HepG2 (cell line): ENCODE results near the gene TAF6L. TPM values are rescaled to one million over a fixed set of nuclear protein-coding genes. Genes with fewer than 3 reads are reported as not detected.

Experiments
- ATAC-seq: fragments of 200-7000 bp; cut with Tn5 transposase; 3 replicates; pipeline ENCODE4 v1.9.1; 2020; ENCODE audit warnings: mild to moderate bottlenecking, moderate library complexity
- BruUV-seq: library from RNA; stranded (reverse); fragments of 400-500 nt; replicated peaks from 2 replicates; lab custom pipeline; 2021; lab: Mats Ljungman, UMichigan
- CTCF ChIA-PET: fragments of 300-600 bp; formaldehyde crosslinking; extraction: SDS; loops from one replicate; lab custom pipeline; 2021; ENCODE audit warnings: low total read pairs, inconsistent platforms, low intra/inter-chr PET ratio; lab: Yijun Ruan, JAX
- POLR2A ChIA-PET: fragments of 350-600 bp; sonication (Branson Sonifier 250); formaldehyde crosslinking; loops from one replicate; lab custom pipeline; 2020; ENCODE audit warnings: antibody characterized with exemption, inconsistent platforms; lab: Yijun Ruan, JAX
- DNase-seq: peaks from one replicate; pipeline ENCODE4 v3.0.0-alpha.2; 2015; ENCODE audit warnings: low spot score
- FAIRE-seq: peaks from 3 replicates; lab custom pipeline; 2011; peaks lifted over from hg19 to GRCh38; lab: Jason Lieb, UNC
- H2AFZ ChIP-seq: one replicate; pipeline ENCODE4 v1.6.1; 2011; ENCODE audit warnings: low read length, inconsistent platforms
- H3K27ac ChIP-seq: fragments of 300-600 bp; 3 replicates; pipeline ENCODE4 v1.8.0; 2011; ENCODE audit warnings: mixed run types, mild to moderate bottlenecking, mixed read lengths, low read length, inconsistent platforms; ENCODE audit not compliant: insufficient read depth; ENCODE audit errors: extremely low read length
- H3K27me3 ChIP-seq, 2 experiments: fragments of 200-600 bp in 1 of 2; 2 replicates in 1 of 2; 3 replicates in 1 of 2; pipeline versions ENCODE4 v1.6.0 to v1.8.0; 2011; ENCODE audit warnings: low read length in 2 of 2, mild to moderate bottlenecking in 2 of 2, moderate library complexity in 2 of 2, inconsistent platforms in 1 of 2; ENCODE audit not compliant: insufficient read depth in 2 of 2, control insufficient read depth in 1 of 2
- H3K36me3 ChIP-seq, 2 experiments: fragments of 200-600 bp in 1 of 2; replicated peaks in 1 of 2; 2 replicates in 1 of 2; 3 replicates in 1 of 2; pipeline versions ENCODE4 v1.5.1 to v1.8.0; 2011; ENCODE audit warnings: low read length in 2 of 2, inconsistent platforms in 1 of 2; ENCODE audit not compliant: insufficient read depth in 2 of 2, control insufficient read depth in 1 of 2
- H3K4me1 ChIP-seq: 2 replicates; pipeline ENCODE4 v1.5.1; 2012; ENCODE audit warnings: low read length, inconsistent platforms; ENCODE audit not compliant: insufficient read depth
- H3K4me2 ChIP-seq: 2 replicates; pipeline ENCODE4 v1.6.0; 2011; ENCODE audit warnings: low read depth, low read length, inconsistent platforms
- H3K4me3 ChIP-seq, 3 experiments: fragments of 200-600 bp in 1 of 3; sonication (generic), shearing (Covaris generic) in 1 of 3; replicated peaks in 1 of 3; 2 replicates each; pipeline ENCODE4 v1.5.1; 2011 to 2016; ENCODE audit warnings: low read length in 3 of 3, inconsistent platforms in 2 of 3, low read depth in 2 of 3, mild to moderate bottlenecking in 2 of 3, control low read depth in 1 of 3, mixed read lengths in 1 of 3; ENCODE audit not compliant: insufficient read depth in 1 of 3
- H3K79me2 ChIP-seq: one replicate; pipeline ENCODE4 v1.6.1; 2011; ENCODE audit warnings: low read length, inconsistent platforms; ENCODE audit not compliant: insufficient read depth
- H3K9ac ChIP-seq: 2 replicates; pipeline ENCODE4 v1.6.0; 2011; ENCODE audit warnings: mild to moderate bottlenecking, low read depth, low read length, inconsistent platforms; ENCODE audit not compliant: insufficient read depth
- H3K9me3 ChIP-seq: 2 replicates; pipeline ENCODE4 v1.5.1; 2012; ENCODE audit warnings: mild to moderate bottlenecking, low read length
- H4K20me1 ChIP-seq: 2 replicates; pipeline ENCODE4 v1.6.0; 2011; ENCODE audit warnings: inconsistent platforms, mild to moderate bottlenecking, low read length, moderate library complexity; ENCODE audit not compliant: insufficient read depth
- GABPB1 ChIP-seq: IDR thresholded peaks from 2 replicates; pipeline ENCODE4 v1.6.1; 2016; ENCODE audit warnings: mild to moderate bottlenecking, missing genetic modification reagents, moderate library complexity, missing compliant biosample characterization
- GLI4 ChIP-seq: sonication (generic); formaldehyde crosslinking; IDR thresholded peaks from 2 replicates; pipeline ENCODE4 v1.5.1; 2020; ENCODE audit warnings: missing genetic modification reagents, mild to moderate bottlenecking, moderate library complexity, borderline replicate concordance
- HMGXB3 ChIP-seq: sonication (generic); formaldehyde crosslinking; IDR thresholded peaks from 2 replicates; pipeline ENCODE4 v1.4.0; 2020; ENCODE audit warnings: missing genetic modification reagents, borderline replicate concordance
- HMGXB4 ChIP-seq, 2 experiments: sonication (generic) in 1 of 2; formaldehyde crosslinking in 1 of 2; IDR thresholded peaks; 2 replicates each; pipeline versions ENCODE4 v1.4.0 to v1.6.1; 2018 to 2020; ENCODE audit warnings: missing genetic modification reagents in 2 of 2, borderline replicate concordance in 1 of 2, low read depth in 1 of 2, mild to moderate bottlenecking in 1 of 2, missing biosample characterization in 1 of 2
- HOXD1 ChIP-seq: sonication (generic); formaldehyde crosslinking; IDR thresholded peaks from 2 replicates; pipeline ENCODE4 v1.5.0; 2020; ENCODE audit warnings: missing genetic modification reagents
- MLLT10 ChIP-seq: sonication (generic); formaldehyde crosslinking; IDR thresholded peaks from 2 replicates; pipeline ENCODE4 v1.4.0; 2020; ENCODE audit warnings: missing genetic modification reagents
- ZBTB2 ChIP-seq: sonication (generic); formaldehyde crosslinking; IDR thresholded peaks from 2 replicates; pipeline ENCODE4 v1.8.0; 2022; ENCODE audit warnings: low read depth, missing genetic modification reagents
- ZBTB7A ChIP-seq: sonication (generic); formaldehyde crosslinking; IDR thresholded peaks from 2 replicates; pipeline ENCODE4 v1.8.0; 2022; ENCODE audit warnings: mild to moderate bottlenecking, missing genetic modification reagents
- ZNF121 ChIP-seq: sonication (generic); formaldehyde crosslinking; IDR thresholded peaks from 2 replicates; pipeline ENCODE4 v1.5.0; 2020; ENCODE audit warnings: mild to moderate bottlenecking, missing genetic modification reagents
- ZNF605 ChIP-seq: sonication (generic); formaldehyde crosslinking; IDR thresholded peaks from 2 replicates; pipeline ENCODE4 v1.8.0; 2022; ENCODE audit warnings: mild to moderate bottlenecking, missing genetic modification reagents
- ZNF7 ChIP-seq: IDR thresholded peaks from 2 replicates; pipeline ENCODE4 v1.6.1; 2016; ENCODE audit warnings: missing biosample characterization, missing genetic modification reagents
- ZNF777 ChIP-seq: sonication (generic); formaldehyde crosslinking; IDR thresholded peaks from 2 replicates; pipeline ENCODE4 v1.4.0; 2020; ENCODE audit warnings: missing genetic modification reagents
- ZNF878 ChIP-seq: sonication (generic); formaldehyde crosslinking; IDR thresholded peaks from 2 replicates; pipeline ENCODE4 v1.8.1; 2023; ENCODE audit warnings: mild to moderate bottlenecking, missing genetic modification reagents, moderate library complexity
- ZNF883 ChIP-seq: sonication (generic); formaldehyde crosslinking; IDR thresholded peaks from 2 replicates; pipeline ENCODE4 v1.5.1; 2020; ENCODE audit warnings: mild to moderate bottlenecking, missing genetic modification reagents; ENCODE audit errors: not compliant biosample characterization
- WGBS: methylation state at CpG from one replicate; pipeline ENCODE4 v1.1.6; 2017; ENCODE audit warnings: low lambda C conversion rate; 5-methylcytosine and 5-hydroxymethylcytosine counted together
- in situ Hi-C: cut with HindIII; loops from 2 replicates; pipeline ENCODE4 v1.10.0; 2017; ENCODE audit warnings: low pct_unique_long_range_greater_than_20kb; ENCODE audit not compliant: extremely low pct_ligation_motif_present
- intact Hi-C: fragments of 100-400 bp; cut with micrococcal nuclease; formaldehyde crosslinking; loops from one replicate; pipeline ENCODE4 v1.10.0; 2022; ENCODE audit not compliant: unreplicated experiment
- polyA plus RNA-seq, 8 experiments: library from polyadenylated mRNA; depleted of rRNA in 3 of 8; stranded (reverse) in 7 of 8; unstranded in 1 of 8; fragments of >200 nt; fragmentation: Illumina TruSeq in 4 of 8; extraction: Trizol in 4 of 8; gene quantifications; 2 replicates each; pipeline versions ENCODE4 v1.2.1 to v1.2.3, GENCODE V29; 2011 to 2016; ENCODE audit warnings: low read depth in 4 of 8, missing spikeins in 1 of 8, mixed read lengths in 1 of 8; ENCODE audit not compliant: insufficient read depth in 1 of 8
- total RNA-seq, 5 experiments: library from RNA; depleted of rRNA; stranded (reverse); fragments of >200 nt; fragmentation: Illumina TruSeq; extraction: Trizol; gene quantifications; 2 replicates each; pipeline ENCODE4 v1.2.3, GENCODE V29; 2016; ENCODE audit warnings: low read depth in 1 of 5

TAF6L gene
- total and polyA plus RNA-seq, 2 of the 13 experiments (the other 11 are each of a cell fraction or from before 2014, with no cell fraction given): 12.6 to 19.4 TPM

- peak; percentile 25; the same call in 1 of the 2 replicates for TF ChIP-seq HMGXB3
- peak; percentile 50; the same call in 1 of the 2 replicates for TF ChIP-seq HOXD1 (CRISPR knock-in tag)
- TF ChIP-seq GABPB1 (CRISPR knock-in tag): 0 out of 2 replicates have a peak, but pooled peaks have one; percentile 30
- 0 out of 2 replicates have a peak, but pooled peaks have one; percentile 32 for TF ChIP-seq MLLT10 (CRISPR knock-in tag)
Observed at GRCh38 chr11:62726156-62726914, 44.9 kb upstream of the TAF6L start (continued).

- Histone ChIP-seq H2AFZ (no peak overlapping the region), H3K27ac (peak overlapping the region; percentile 99), H3K9ac (peak overlapping the region; percentile 95), H3K36me3 (peaks cover 2 to 29% of the 10 kb centered on the region in 2 experiments), H3K27me3 (peaks cover 0 to 3% of the 10 kb centered on the region in 2 experiments; a peak in 1 of 5 replicates), H4K20me1 (peaks cover 30% of the 10 kb centered on the region), H3K9me3 (no peaks in the 10 kb centered on the region), H3K4me3 (peak overlapping the region; percentile 85 to 94 (median 91)), H3K4me2 (peak overlapping the region; percentile 85), H3K4me1 (peaks cover 49% of the 10 kb centered on the region), H3K79me2 (peaks cover 68% of the 10 kb centered on the region)
- ChIA-PET CTCF (no interaction called here), POLR2A (interaction anchor here (0.6 to 5.7 kb wide), 36 partner anchors 11 to 324 kb away, joined by 3 to 129 read pairs (median 10); partner anchors contain the start of genes AHNAK, B3GAT3, BSCL2 and C11orf98)
- in situ Hi-C loops (no loop called here), intact Hi-C loops (loop anchor here (5.0 kb wide), 1 partner anchor 115 kb away; no protein-coding TSS in a partner anchor)
- under 1% methylated on average over 23 of the region's 37 CpGs for WGBS
- no TSS peak for BruUV-seq
- FAIRE-seq (no peak), ATAC-seq (no peak), DNase-seq (no peak)
- no peak for TF ChIP-seq ZBTB2
- peak; percentile 12 for TF ChIP-seq ZNF883
- TF ChIP-seq GLI4: peak; percentile 25; the same call in 1 of the 2 replicates
- TF ChIP-seq ZNF605 (CRISPR knock-in tag): no peak
- TF ChIP-seq HMGXB4 (CRISPR knock-in tag; IDR thresholded peaks at IDR 0.05; ENCODE audit: borderline replicate concordance in 1 of 2, low read depth in 1 of 2): no peak
- TF ChIP-seq ZNF878 (CRISPR knock-in tag): no peak
- TF ChIP-seq ZBTB7A (CRISPR knock-in tag): 0 out of 2 replicates have a peak, but pooled peaks have one; percentile 12
- TF ChIP-seq ZNF121 (CRISPR knock-in tag): 0 out of 2 replicates have a peak, but pooled peaks have one; percentile 2
- peak; percentile 41; the same call in 1 of the 2 replicates for TF ChIP-seq ZNF777 (CRISPR knock-in tag)
- TF ChIP-seq ZNF7: no peak
Observed at GRCh38 chr11:62726915-62727164, 44.4 kb upstream of the TAF6L start.
